CD4-positive, alpha-beta T cell treated with Interleukin-15 for 4 hours (primary cell): ENCODE measurements around the gene WNT7B.

Experiments
- DNase-seq: peaks from one replicate; pipeline ENCODE4 v3.0.0-alpha.2; 2020; ENCODE audit warnings: low spot score

The WNT7B gene

DNA sequence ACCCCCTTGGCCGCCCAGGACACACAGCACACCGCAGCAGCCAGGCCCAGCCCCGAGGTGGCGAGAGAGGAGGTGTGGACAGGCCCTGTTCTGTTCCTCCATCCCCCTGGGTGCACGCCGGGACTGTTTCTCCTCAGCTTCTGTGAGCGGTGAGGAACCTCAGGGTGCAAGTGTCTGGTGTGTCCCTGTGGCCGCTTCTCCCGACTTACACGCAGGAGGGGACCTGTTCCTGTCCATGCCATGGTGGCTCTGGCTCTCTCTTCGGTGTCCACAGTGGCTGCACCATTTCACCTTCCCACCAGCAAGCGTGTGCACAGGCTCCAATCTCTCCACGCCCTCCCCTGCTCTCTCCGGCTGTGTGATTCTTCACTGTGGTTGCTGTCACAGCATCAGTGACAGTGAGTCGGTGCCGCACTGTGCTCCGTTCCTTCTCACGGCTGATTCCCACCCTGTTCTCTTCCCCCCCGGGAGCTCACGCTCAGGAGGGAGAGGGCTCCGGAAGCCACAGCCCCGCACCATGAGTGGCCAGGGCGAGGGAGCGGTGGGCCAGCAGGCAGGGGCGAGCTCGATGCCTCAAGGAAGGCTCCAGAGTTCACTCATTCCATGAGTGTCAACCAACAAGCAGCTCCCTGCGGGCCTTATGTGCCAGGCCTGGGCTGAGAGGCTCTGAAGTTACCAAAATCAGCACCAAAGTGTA, 18.6 kb upstream of the WNT7B start:
- no peak for DNase-seq

DNA sequence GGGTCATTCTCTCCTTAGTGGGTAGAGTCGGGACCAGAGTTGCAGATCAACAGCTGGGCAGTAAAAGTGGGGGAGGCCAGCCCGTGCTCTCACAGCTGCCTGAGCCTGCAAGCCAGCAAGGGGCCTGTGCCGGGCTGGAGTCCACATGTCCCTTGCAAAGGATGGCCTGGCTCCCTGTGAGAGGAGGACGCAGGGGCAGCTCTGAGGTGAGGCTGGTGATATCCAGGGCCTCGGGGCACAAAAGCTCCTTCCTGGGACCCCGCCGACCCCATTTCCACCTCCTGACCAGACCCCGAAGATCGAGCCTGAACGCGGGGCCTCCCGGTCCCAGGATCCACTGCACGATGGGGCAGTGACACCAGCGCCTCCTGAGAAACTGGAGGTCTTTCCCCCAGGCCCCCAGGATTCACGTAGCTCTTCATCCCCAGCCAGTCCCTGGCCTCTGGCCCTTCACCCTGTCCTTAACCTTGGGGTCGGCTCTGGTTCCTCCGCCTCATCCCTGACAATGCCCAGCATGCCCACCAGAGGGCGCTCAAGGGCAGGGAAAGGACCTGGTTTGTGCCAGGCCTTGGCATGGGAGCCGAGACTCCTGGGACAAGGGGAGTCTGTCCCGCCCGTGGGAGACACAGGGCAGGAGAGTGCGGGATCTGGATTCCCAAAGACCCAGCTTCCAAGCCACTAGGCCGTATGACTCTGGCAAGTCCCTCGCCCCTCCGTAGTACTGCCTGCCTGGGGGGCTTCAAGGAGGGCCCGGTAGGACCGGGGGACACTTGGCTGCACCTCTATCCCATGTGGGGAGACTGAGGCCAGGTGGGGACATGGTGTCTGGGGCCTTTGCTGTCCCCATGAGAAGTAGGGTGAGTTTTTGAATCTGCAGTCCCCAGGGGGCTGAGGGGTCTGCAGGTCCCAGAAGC, 17.8 kb upstream of the WNT7B start:
- peak; percentile 79 for DNase-seq

DNA sequence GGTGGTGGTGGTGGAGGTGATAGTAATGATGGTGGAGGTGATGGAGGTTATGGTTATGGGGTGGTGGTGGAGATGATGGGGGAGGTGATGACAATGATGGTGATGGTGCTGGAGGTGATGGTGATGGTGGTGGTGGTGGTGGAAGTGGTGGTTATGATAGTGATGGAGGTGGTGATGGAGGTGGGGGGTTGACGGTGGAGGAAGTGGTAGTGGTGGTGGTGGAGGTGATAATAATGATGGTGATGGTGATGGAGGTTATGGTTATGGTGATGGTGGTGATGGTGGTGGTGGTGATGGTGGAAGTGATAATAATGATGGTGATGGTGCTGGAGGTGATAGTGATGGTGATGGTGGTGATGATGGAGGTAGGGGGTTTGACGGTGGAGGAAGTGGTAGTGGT, 16.9 kb upstream of the WNT7B start:
- DNase-seq, result no peak

DNA sequence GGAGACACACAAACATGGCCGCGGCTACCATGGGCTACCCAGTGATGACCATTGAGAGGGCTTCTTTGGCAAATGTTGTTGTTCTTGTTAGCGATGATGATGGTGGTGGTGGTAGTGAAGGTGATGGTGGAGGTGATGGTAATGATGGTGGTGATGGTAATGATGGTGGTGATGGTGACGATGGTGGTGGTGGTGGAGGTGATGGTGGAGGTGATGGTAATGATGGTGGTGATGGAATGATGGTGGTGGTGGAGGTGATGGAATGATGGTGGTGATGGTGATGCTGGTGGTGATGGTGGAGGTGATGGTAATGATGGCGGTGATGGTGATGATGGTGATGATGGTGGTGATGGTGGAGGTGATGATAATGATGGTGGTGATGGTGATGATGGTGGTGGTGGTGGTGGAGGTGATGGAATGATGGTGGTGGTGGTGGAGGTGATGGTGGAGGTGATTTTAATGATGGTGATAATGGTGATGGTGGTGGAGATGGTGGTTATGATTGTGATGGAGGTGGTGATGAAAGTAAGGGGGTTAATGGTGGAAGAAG, 16.3 kb upstream of the WNT7B start:
- DNase-seq, result no peak

DNA sequence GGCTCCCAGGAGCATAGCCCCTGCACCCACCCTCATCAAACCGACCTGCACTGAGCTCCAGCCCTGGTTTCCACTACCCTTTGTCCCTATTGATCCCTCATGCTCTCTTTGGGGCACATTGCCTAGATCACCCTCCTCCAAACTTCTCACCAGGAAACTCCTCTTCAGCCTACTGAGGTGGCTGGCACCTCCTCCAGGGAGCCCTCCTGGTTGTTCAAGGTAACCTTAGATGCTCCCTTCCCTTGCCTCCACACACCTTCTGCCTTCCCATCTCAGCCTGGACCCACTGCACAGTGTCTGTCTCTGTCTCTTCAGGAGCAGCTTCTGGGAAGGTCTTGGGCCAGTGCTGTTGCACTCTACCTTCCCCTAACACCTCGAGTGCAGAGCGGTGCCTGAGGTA, 15.8 kb upstream of the WNT7B start:
- no peak for DNase-seq

DNA sequence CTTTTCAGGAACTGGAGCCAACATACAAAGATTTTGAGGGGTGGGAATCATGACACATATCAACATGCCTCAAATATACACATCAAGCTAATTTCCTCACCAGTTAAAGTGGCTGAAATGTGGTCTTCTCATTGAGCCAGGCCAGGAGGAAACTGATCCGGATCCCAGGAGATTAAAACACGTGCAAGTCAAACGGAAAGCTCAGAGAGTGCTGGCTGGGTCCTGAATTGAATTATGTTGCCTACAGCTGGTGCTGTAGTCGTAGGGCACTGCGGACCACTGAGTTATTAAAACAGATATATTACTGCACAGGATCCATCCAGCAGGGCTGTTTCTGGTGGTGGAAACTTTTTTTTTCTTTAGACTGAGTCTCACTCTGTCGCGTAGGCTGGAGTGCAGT, 14.1 kb upstream of the WNT7B start:
- no peak for DNase-seq

DNA sequence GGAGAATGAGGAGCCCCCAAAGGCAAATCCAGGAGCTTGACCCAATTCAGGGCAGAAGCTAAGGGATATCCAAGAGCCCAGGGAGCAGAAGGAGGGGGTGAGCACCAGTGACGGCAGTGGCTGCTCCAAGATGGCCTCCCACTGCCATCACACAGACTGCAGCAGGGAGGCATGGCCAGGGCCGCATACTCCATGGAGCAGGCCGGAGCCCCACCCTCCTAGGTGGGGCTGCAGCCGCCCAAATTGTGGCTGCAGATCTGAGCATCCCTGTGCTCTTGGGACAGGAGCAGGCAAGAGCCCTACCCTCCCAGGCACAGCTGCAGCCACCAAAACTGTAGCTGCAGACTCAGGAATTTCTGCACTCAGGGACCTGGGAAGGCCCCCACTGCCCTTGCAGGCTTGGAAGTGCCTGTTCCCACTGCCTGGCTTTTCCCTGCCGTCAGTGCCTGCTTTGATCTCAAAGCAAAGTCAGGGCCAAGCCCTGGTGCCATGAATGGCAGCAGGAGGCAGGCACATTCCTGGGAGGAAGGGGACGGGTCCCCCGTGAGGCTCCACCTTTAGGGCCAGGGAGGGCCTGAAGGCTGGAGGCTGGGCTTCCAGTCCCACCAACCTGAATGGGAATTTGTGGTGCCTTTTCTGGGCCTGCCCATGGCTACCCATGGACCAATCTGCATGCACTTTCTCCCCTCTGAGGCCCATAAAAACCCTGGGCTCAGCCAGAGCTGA, 10.3 kb upstream of the WNT7B start:
- no peak for DNase-seq

DNA sequence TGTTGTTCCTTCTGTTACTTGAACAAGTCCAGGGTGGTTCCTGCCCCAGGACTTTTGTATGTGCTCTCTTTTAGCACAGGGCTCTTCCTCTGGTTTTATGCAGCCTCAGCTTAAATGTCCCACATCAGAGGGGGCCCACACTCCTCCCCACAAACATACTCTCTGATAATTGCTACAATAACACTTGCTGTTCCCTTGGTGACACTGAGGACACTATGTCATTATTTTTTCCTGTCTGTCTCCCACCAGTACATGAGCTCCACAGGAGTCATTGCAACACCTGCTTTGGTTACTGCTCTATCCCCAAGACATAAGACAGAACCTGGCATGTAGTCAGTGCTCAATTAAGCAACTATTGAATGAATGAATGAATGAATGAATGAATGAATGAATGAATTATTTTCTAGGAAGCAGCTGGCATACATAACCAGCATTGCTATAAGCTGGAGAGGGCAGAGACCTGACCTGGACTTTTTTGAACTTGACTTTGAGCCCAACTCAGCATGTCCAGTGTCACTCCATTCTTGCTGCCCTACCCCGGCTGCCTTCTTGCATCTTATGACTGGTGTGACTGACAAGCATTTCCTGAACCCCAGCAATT, 7.5 kb upstream of the WNT7B start:
- no peak for DNase-seq

DNA sequence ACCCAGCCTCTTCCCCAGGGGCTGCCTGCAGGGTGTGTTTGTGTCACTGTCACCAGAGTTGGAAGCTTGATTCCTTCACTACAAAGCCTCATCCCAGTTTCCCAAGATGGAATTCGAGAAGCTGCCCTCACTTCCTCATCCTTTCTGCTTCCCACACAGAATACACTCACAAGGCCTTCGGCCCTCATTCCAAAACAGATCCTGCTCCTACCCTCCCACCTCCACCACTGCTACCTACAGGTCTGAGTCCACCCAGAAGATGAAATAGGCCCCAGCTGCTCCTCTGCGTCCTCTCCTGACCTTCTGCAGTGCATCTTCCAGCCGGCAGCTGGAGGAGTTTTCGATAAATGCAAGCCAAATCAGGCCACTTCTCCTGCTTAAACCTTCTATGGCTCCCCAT, 6.8 kb upstream of the WNT7B start:
- DNase-seq, result no peak

DNA sequence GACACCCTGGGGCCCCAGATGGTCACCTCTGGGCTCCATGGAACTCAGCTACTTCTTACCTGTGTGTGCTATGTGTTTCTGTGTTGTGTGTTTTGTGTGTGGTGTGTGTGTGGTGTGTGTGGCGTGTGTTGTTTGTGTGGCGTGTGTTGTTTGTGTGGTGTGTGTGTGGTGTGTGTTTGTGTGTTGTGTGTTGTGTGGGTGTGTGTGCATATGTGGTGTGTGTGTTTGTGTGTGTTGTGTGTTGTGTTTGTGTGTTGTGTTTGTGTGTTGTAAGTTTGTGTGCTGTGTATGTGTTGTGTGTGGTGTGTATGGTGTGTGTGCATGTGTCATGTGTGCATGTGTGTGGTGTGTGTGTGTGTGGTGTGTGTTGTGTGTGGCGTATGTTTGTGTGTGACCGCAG, 3.8 kb upstream of the WNT7B start:
- no peak for DNase-seq

DNA sequence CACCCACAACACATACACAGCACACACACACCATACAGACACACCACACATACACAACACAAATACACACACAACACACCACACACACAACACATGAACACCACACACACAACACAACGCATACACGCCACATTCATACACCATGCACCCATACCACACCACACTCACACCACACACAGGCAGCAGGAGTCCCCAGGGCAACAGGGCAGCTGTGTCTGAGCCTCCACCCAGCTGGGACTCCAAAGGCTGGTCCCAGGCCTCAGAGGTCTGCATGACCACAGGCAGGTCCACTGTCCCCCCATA, 3.3 kb upstream of the WNT7B start:
- DNase-seq, result no peak

DNA sequence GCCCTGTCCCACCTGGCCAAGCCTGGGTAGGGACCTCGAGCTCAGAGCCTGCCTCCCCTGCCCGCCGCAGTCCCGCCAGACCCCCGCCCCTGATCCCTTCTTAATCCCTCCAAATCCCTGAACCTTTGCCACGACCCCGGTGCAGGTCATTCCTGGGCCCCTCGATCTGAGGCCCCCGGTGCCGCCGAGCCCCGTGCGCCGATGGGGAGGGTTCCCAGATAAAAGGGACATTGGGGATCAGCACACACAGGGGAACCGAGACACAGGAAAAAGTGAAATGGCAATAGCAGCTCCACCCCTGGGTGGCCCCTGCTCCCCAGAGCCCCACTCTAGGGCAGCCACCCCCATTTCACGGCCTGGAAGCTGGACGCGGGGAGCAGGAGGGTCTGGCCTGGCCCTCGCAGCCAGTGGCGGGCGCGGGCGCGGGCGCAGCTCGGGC, 1.3 kb upstream of the WNT7B start:
- no peak for DNase-seq

DNA sequence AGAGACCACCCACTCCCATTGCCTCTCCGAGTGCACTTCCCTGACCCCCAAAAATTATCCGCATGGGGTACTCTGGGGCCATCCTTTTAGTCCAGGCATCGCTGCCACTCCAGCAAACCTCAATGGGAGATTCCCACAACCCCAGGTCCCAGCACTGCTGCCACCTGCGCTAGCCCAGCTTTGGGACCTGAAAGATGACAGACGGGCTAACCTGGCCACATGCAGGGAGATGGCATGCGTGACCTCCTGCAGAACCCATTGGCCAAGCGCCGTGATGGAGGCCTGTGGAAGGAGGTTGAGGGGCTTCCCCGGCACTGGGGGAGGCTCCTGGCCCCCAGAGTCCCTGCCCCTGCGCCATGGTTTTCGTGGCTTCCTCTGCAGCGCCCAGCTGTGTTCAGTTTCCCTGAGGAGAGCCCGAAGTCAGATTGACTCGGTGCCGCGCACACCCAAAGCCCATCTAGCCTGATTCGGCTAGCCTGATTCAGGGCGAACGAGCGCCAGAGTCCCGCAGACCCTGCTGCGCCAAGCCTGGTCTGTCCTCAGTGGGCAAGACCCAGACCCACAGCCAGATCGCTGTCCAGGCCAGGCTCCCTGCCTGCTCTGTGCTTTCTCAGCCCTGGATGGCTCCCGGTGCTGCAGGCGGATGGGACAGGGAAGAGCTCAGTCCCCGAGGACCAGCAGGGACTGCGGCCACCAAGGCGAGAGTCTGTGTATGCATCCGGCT, 751 bp upstream of the WNT7B start:
- no peak for DNase-seq

DNA sequence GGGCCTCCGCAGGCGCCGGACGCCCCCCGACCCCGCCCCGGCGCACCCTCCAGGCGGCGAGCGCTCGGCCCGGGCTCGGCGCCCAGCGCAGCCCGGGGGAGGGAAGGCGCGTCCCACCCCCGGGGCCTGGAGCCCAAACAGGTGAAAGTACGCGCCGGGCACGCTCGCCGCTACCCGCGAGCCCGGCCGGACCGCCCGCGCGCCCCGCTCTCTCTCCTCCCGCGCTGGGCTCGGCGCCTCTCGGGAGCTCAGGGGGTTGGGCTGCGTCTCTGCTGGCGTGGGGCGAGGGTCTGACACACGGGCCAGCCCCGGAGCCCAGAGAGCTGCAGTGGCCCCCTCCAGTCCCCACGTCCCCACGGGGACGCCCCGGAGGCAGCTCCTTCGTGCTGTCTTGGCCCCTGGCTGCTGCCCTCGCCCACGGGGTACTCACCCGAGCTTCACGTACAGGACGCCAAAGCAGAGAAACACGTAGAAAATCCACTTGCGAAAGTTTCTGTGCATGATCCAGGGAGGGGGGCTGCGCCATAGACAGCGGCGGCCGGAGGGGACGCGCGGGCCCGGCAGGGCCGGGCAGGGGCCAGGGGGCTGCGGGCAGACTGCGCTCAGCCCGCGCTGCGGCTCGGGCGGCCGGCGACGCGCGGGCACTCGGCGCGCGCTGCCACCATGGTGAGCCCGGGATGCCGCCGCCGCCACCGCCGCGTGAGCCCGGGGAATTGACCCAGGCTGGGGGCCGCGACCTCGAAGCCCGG, 534 bp downstream of the WNT7B start:
- DNase-seq, result no peak

DNA sequence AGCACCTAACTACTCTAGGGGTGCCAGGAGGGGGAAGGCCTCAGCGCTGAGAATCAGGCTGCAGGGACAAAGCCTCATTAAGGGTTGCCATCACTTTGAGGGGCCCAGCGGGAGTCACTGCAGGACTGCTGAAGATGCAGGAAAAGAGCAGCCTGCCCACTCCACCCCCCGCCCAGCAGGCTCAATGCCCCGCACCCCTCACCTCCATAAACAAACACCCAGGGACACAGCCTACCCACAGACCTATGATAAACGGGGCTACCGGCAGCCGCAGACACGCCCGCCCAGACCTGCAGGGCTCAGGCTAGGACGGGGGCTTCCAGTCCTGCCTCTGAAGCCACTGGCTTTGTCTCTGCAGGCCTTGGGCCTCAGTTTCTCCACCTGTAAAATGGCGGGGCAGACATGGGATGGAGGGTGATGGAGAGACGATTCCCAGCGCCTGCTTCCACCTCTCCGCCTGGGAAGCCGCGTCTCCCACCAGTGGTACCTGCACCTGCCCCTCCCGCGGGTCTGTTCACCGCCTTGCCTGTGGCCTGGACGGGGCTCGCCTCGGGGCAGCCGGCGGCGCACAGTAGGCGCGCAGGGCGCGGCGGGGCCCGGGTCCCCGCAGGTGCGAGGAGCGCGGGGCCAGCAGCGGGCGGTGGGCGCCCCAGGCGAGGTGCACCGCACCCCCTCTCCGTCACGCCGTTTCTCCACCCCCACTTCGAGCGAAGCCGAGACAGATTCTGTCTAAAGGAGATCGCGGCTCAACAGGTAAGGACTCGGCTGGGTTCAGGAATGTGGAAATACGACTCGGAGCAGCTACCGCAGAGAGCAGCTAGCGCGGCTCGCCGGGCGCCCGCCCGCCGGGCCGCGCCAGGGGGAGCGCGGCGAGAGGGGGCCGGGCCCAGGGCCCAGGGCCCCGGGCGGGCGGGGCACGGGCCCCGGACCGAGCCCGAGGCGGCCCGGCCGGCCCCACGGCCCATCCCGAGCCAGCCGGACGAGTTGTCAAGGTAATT, 1.5 kb downstream of the WNT7B start:
- no peak for DNase-seq

DNA sequence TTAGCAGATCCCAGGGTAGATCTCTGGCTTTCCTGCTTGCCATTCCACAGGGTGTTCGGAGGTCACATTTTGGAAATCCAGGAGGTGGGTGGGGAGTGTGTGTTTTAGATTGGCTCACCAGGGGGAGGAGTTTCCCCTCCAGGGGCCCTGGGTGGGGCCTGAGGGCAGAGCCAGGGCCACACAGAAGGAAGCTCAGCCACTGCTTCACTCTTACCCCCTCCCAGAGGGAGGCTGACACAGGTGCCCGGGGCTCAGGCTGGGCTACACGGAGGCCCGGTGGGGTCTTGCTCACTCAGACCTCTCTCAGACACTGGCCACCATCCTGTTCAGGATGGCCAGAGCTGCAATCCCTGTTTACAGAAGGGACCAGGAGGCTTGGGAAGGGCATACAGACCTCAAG, 2.5 kb downstream of the WNT7B start:
- no peak for DNase-seq

DNA sequence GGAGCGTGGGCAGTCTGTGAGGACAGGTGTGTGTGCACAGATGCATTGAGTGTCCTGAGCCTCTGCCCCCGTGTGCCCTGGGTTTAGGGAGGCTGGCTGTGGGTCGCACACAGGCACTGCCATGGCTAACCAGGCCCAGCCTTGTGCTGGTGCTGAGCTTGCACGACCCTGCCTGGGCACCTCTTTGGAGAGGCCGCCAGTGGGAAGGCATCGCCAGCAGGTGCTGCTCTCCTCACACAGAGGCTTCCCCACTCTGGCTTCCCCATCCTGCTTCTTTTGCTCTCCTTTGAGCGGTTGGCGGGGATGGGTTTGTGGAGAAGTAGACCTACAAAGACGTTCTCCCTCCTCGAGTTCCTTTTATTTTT, 4.1 kb downstream of the WNT7B start:
- no peak for DNase-seq

DNA sequence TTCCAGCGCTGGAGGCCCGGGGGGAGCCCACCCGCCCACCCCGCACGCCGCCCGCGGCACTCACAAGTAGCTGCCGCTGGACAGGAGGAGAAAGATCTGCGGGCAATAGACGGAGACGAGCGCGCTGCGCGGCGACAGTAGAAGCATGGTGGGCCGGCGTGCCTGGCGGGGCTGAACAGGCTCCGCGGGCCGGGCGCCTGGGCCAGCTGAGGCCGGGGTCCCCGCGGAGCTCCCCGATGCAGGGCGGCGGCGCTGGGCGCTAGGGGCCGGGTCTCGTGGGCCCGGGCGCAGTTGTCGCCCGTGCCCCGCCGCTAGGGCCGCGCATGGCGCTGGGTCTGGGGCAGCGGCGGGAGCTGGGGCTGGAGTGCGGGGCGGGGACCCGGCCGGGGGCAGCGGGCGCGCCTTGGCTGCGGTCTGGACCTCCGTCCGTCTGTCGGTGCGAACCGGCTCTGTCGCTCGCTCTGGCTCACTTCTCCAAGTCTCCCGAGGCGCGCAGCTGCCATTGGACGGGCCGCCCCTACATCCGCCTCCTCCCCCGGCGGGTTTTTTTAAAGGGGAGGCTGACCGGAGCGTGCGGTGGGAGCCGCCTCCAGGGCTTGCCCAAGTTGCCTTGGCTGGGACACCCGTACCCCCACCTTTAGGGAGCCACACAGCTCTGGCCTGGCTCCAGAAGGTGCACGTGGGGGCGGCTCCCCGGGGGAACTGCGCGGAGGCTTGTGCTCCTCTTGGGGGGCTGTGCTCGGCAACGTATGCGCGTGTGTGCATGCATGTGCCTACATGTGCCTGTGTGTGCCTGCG, 4.7 kb downstream of the WNT7B start:
- no peak for DNase-seq
